ENCODE results near the gene VSTM2B. TPM values are rescaled to one million over a fixed set of nuclear protein-coding genes. Genes with fewer than 3 reads are reported as not detected.

VSTM2B gene
- total RNA-seq, 4 donors from 2014 or later: not detected

GRCh38 chr19:29539670-29540069 lies 13.9 kb downstream of the VSTM2B start:
- TF ChIP-seq POLR2AphosphoS5 (IDR thresholded peaks at IDR 0.05) (no peak), EP300 (IDR thresholded peaks at IDR 0.05; ENCODE audit: low read depth) (no peak)
- TF ChIP-seq, protein P1, sequence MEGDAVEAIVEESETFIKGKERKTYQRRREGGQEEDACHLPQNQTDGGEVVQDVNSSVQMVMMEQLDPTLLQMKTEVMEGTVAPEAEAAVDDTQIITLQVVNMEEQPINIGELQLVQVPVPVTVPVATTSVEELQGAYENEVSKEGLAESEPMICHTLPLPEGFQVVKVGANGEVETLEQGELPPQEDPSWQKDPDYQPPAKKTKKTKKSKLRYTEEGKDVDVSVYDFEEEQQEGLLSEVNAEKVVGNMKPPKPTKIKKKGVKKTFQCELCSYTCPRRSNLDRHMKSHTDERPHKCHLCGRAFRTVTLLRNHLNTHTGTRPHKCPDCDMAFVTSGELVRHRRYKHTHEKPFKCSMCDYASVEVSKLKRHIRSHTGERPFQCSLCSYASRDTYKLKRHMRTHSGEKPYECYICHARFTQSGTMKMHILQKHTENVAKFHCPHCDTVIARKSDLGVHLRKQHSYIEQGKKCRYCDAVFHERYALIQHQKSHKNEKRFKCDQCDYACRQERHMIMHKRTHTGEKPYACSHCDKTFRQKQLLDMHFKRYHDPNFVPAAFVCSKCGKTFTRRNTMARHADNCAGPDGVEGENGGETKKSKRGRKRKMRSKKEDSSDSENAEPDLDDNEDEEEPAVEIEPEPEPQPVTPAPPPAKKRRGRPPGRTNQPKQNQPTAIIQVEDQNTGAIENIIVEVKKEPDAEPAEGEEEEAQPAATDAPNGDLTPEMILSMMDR (IDR thresholded peaks at IDR 0.05): no peak

DNA sequence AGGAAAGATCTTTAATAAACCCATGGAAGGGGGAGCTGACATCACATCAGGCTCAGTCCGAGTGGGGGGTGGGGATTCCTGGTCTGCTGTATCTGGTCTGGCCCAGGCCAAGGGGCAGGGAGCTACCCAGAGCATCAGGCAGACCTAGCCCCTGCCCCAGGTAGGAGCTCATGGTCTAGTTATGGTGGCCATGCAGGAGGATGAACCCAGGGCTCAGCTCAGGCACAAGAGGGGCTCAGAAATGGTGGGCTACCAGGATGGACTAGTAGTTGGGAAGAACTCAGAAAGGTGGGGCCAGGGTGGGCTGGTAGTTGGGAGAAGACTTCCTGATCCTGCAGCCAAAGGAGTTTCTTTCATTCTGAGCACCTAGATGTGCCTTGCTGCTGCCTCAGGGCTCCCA lies 14.3 kb downstream of the VSTM2B start:
- no peaks in the 10 kb centered on the region for H3K36me3 ChIP-seq
- no peak overlapping the region for H3K4me3 ChIP-seq
- no peaks in the 10 kb centered on the region for H3K9me3 ChIP-seq
- in situ Hi-C loops (cut with MboI; ENCODE audit: low pct_ligation_motif_present in 1 of 4, low pct_unique_long_range_greater_than_20kb in 1 of 4, low sequenced_read_pairs in 3 of 4) (no loop called here), intact Hi-C loops (cut with DNase I; ENCODE audit: low total_unique reads) (no loop called here)
- no peak for DNase-seq
- H3K27me3 ChIP-seq: peaks cover 4% of the 10 kb centered on the region
- no peak overlapping the region for H3K27ac ChIP-seq
- WGBS, 2 donors (ENCODE audit: low coverage in 1 of 2): 18% methylated on average over 1 of the region's 1 CpG; no CpG with 5 or more reads in 1 of the 2 donors
- H3K4me1 ChIP-seq: no peaks in the 10 kb centered on the region
- TF ChIP-seq POLR2AphosphoS5 (IDR thresholded peaks at IDR 0.05) (no peak), POLR2A (IDR thresholded peaks at IDR 0.05) (no peak), EP300 (IDR thresholded peaks at IDR 0.05; ENCODE audit: low read depth) (no peak)
- TF ChIP-seq, protein P1 (IDR thresholded peaks at IDR 0.05): no peak

More at GRCh38 chr19:29539670-29540069, 13.9 kb downstream of the VSTM2B start:
- in situ Hi-C loops (cut with MboI; ENCODE audit: low pct_ligation_motif_present in 1 of 4, low pct_unique_long_range_greater_than_20kb in 1 of 4, low sequenced_read_pairs in 3 of 4): no loop called here
- 33% methylated on average over 6 of the region's 6 CpGs; no CpG with 5 or more reads in 1 of the 2 donors for WGBS, 2 donors (ENCODE audit: low coverage in 1 of 2)
- Histone ChIP-seq H3K4me1 (no peaks in the 10 kb centered on the region), H3K4me3 (no peak overlapping the region), H3K27me3 (peaks cover 4% of the 10 kb centered on the region), H3K27ac (no peak overlapping the region), H3K9me3 (no peaks in the 10 kb centered on the region), H3K36me3 (no peaks in the 10 kb centered on the region)
- DNase-seq: no peak
- intact Hi-C loops (cut with DNase I; ENCODE audit: low total_unique reads): no loop called here

GRCh38 chr19:29541473-29542253 lies 15.9 kb downstream of the VSTM2B start:
- WGBS, 2 donors (ENCODE audit: low coverage in 1 of 2): 80 to 85% methylated on average over 3 of the region's 3 CpGs
- Histone ChIP-seq H3K36me3 (no peaks in the 10 kb centered on the region), H3K4me3 (no peak overlapping the region), H3K4me1 (no peaks in the 10 kb centered on the region), H3K9me3 (no peaks in the 10 kb centered on the region), H3K27ac (no peak overlapping the region), H3K27me3 (peaks cover 4% of the 10 kb centered on the region)
- in situ Hi-C loops (cut with MboI; ENCODE audit: low pct_ligation_motif_present in 1 of 4, low pct_unique_long_range_greater_than_20kb in 1 of 4, low sequenced_read_pairs in 3 of 4) (no loop called here), intact Hi-C loops (cut with DNase I; ENCODE audit: low total_unique reads) (no loop called here)
- no peak for DNase-seq
- TF ChIP-seq POLR2AphosphoS5 (IDR thresholded peaks at IDR 0.05) (no peak), EP300 (IDR thresholded peaks at IDR 0.05; ENCODE audit: low read depth) (no peak), POLR2A (IDR thresholded peaks at IDR 0.05) (no peak)
- TF ChIP-seq, protein P1 (IDR thresholded peaks at IDR 0.05): no peak

- in situ Hi-C loops (cut with MboI; ENCODE audit: low pct_ligation_motif_present in 1 of 4, low pct_unique_long_range_greater_than_20kb in 1 of 4, low sequenced_read_pairs in 3 of 4): no loop called here
- Histone ChIP-seq H3K27me3 (peaks cover 4% of the 10 kb centered on the region), H3K27ac (no peak overlapping the region), H3K4me1 (no peaks in the 10 kb centered on the region), H3K4me3 (no peak overlapping the region), H3K36me3 (no peaks in the 10 kb centered on the region), H3K9me3 (no peaks in the 10 kb centered on the region)
- intact Hi-C loops (cut with DNase I; ENCODE audit: low total_unique reads): no loop called here
- WGBS, 2 donors (ENCODE audit: low coverage in 1 of 2): 70 to 71% methylated on average over 3 of the region's 3 CpGs
- no peak for DNase-seq
- TF ChIP-seq POLR2A (IDR thresholded peaks at IDR 0.05): no peak
- no peak for TF ChIP-seq EP300 (IDR thresholded peaks at IDR 0.05; ENCODE audit: low read depth)
- TF ChIP-seq, protein P1 (IDR thresholded peaks at IDR 0.05): no peak
- TF ChIP-seq POLR2AphosphoS5 (IDR thresholded peaks at IDR 0.05): no peak
Observed at GRCh38 chr19:29542327-29542726, 16.5 kb downstream of the VSTM2B start.
